Fibroblast of mammary gland (primary cell): ENCODE data around the gene GCNT1.
"Not testable (repeated sequence)": the region's sequence is repeated elsewhere in the genome, so short reads cannot be mapped to it uniquely, and the experiment has no call there.

ENCODE experiments used
- DNase-seq: peaks from one replicate; pipeline ENCODE4 v3.0.0-alpha.2; 2010; ENCODE audit warnings: low read depth
- H3K4me3 ChIP-seq: 2 replicates; pipeline ENCODE4 v1.5.1; 2011; ENCODE audit warnings: low read depth, mild to moderate bottlenecking, low read length, moderate library complexity; ENCODE audit not compliant: control insufficient read depth
- CTCF ChIP-seq: conservative IDR thresholded peaks from 2 replicates; pipeline ENCODE4 v1.5.1; 2011; ENCODE audit warnings: low read depth, low read length, inconsistent platforms; ENCODE audit not compliant: control insufficient read depth, insufficient read depth

GCNT1 gene

GRCh38 chr9:76526026-76526425 is 67.0 kb downstream of the GCNT1 start:
- H3K4me3 ChIP-seq = no peak overlapping the region
- TF ChIP-seq CTCF = no peak
- DNase-seq = no peak

- no peak overlapping the region for H3K4me3 ChIP-seq
- TF ChIP-seq CTCF = no peak
- peak; percentile 89 for DNase-seq
Observed at GRCh38 chr9:76528056-76528455, 69.1 kb downstream of the GCNT1 start.

GRCh38 chr9:76528642-76529190 is 69.7 kb downstream of the GCNT1 start:
- no peak overlapping the region for H3K4me3 ChIP-seq
- no peak for DNase-seq
- TF ChIP-seq CTCF = no peak

- no peak for TF ChIP-seq CTCF
- no peak for DNase-seq
- H3K4me3 ChIP-seq = no peak overlapping the region
Observed at GRCh38 chr9:76529653-76530052, 70.7 kb downstream of the GCNT1 start.

GRCh38 chr9:76530458-76531110 is 71.6 kb downstream of the GCNT1 start:
- no peak for TF ChIP-seq CTCF
- peak; percentile 40 for DNase-seq
- H3K4me3 ChIP-seq = no peak overlapping the region

GRCh38 chr9:76531231-76531780 is 72.3 kb downstream of the GCNT1 start:
- TF ChIP-seq CTCF = no peak
- no peak for DNase-seq
- no peak overlapping the region for H3K4me3 ChIP-seq

- DNase-seq, H3K4me3 ChIP-seq: not testable (repeated sequence)
Observed at GRCh38 chr9:76532877-76533276, 73.9 kb downstream of the GCNT1 start.
